GM13976 (cell line): ENCODE results near the gene SPATC1L.

Experiments used
- DNase-seq: peaks from one replicate; pipeline ENCODE4 v3.0.0; 2012; ENCODE audit warnings: low spot score
- CTCF ChIP-seq: IDR thresholded peaks from 2 replicates; pipeline ENCODE4 v1.5.1; 2012; ENCODE audit warnings: borderline replicate concordance, mild to moderate bottlenecking; ENCODE audit not compliant: insufficient read depth; ENCODE audit errors: extremely low read depth, missing control alignments, control extremely low read depth
- in situ Hi-C: fragments of 300-500 bp; cut with MboI; formaldehyde crosslinking; loops from one replicate; pipeline ENCODE4 v1.12.0; 2022; ENCODE audit warnings: low sequenced_read_pairs, mixed read lengths, inconsistent platforms; ENCODE audit not compliant: unreplicated experiment

The SPATC1L gene

GRCh38 chr21:46220275-46220810 is 36.1 kb upstream of the SPATC1L start:
- no peak for TF ChIP-seq CTCF
- no peak for DNase-seq
- in situ Hi-C loops: no loop called here

- peak; percentile 13 for DNase-seq
- TF ChIP-seq CTCF: no peak
- in situ Hi-C loops: no loop called here
Measured at GRCh38 chr21:46219591-46220239, 35.5 kb upstream of the SPATC1L start.

GRCh38 chr21:46218906-46219590 is 34.8 kb upstream of the SPATC1L start:
- TF ChIP-seq CTCF: no peak
- peak; percentile 9 for DNase-seq
- in situ Hi-C loops: no loop called here

- peak; percentile 12 for DNase-seq
- in situ Hi-C loops: no loop called here
- TF ChIP-seq CTCF: no peak
Measured at GRCh38 chr21:46217511-46218196, 33.4 kb upstream of the SPATC1L start.

GRCh38 chr21:46216132-46216747 is 32.0 kb upstream of the SPATC1L start:
- in situ Hi-C loops: no loop called here
- peak; percentile 13 for DNase-seq

More at GRCh38 chr21:46216132-46216747, 32.0 kb upstream of the SPATC1L start:
- no peak for TF ChIP-seq CTCF
